OCI-LY1 (cell line): ENCODE results near the gene TRAPPC10.
"Not testable (repeated sequence)": the region's sequence is repeated elsewhere in the genome, so short reads cannot be mapped to it uniquely, and the experiment has no call there.

Source experiments
- H2AFZ ChIP-seq: fragments of 200-600 bp; sonication (generic), shearing (Covaris generic); 2 replicates; pipeline ENCODE4 v1.6.0; 2014; ENCODE audit warnings: antibody characterized with exemption, mild to moderate bottlenecking, low read length
- H3F3A ChIP-seq: fragments of 200-600 bp; sonication (generic), shearing (Covaris generic); 2 replicates; pipeline ENCODE4 v1.6.0; 2014; ENCODE audit warnings: mild to moderate bottlenecking, antibody characterized with exemption, low read length, moderate library complexity; ENCODE audit not compliant: insufficient read depth
- H3K27ac ChIP-seq: fragments of 200-600 bp; sonication (generic); 2 replicates; pipeline ENCODE4 v1.5.1; 2014; ENCODE audit warnings: low read length, mixed run types, mild to moderate bottlenecking, low read depth; ENCODE audit not compliant: poor library complexity, severe bottlenecking
- H3K27me3 ChIP-seq: fragments of 200-600 bp; sonication (generic); 2 replicates; pipeline ENCODE4 v1.6.0; 2014; ENCODE audit warnings: antibody characterized with exemption, mild to moderate bottlenecking, low read length, moderate library complexity; ENCODE audit not compliant: insufficient read depth
- H3K36me3 ChIP-seq: fragments of 200-600 bp; sonication (generic); 2 replicates; pipeline ENCODE4 v1.6.1; 2014; ENCODE audit warnings: mild to moderate bottlenecking, antibody characterized with exemption, low read length, moderate library complexity, mixed read lengths; ENCODE audit not compliant: insufficient read depth
- H3K4me1 ChIP-seq: fragments of 200-600 bp; sonication (generic); 2 replicates; pipeline ENCODE4 v1.5.1; 2014; ENCODE audit warnings: mild to moderate bottlenecking, low read length, moderate library complexity; ENCODE audit not compliant: insufficient read depth, severe bottlenecking
- H3K4me2 ChIP-seq: fragments of 200-600 bp; sonication (generic), shearing (Covaris generic); 2 replicates; pipeline ENCODE4 v1.6.1; 2014; ENCODE audit warnings: low read length
- H3K4me3 ChIP-seq: fragments of 200-600 bp; sonication (generic); 2 replicates; pipeline ENCODE4 v1.5.1; 2014; ENCODE audit warnings: low read length, low read depth, mild to moderate bottlenecking, mixed read lengths; ENCODE audit not compliant: poor library complexity, severe bottlenecking
- H3K79me2 ChIP-seq: fragments of 200-600 bp; shearing (Covaris generic); 2 replicates; pipeline ENCODE4 v1.6.1; 2016; ENCODE audit warnings: mixed run types, low read length, mixed read lengths; ENCODE audit not compliant: insufficient read depth
- H3K9ac ChIP-seq: fragments of 200-600 bp; sonication (generic), shearing (Covaris generic); 2 replicates; pipeline ENCODE4 v1.6.1; 2014; ENCODE audit warnings: mild to moderate bottlenecking, low read length, mixed read lengths
- H3K9me2 ChIP-seq: fragments of 200-600 bp; sonication (generic), shearing (Covaris generic); 2 replicates; pipeline ENCODE4 v1.6.1; 2014; ENCODE audit warnings: low read depth, mild to moderate bottlenecking, low read length, mixed read lengths
- H3K9me3 ChIP-seq: fragments of 200-600 bp; shearing (Covaris generic); 2 replicates; pipeline ENCODE4 v1.6.1; 2014; ENCODE audit warnings: low read length, mixed read lengths
- H4K20me1 ChIP-seq: fragments of 200-600 bp; sonication (generic), shearing (Covaris generic); 2 replicates; pipeline ENCODE4 v1.6.0; 2016; ENCODE audit warnings: mild to moderate bottlenecking, low read length; ENCODE audit not compliant: insufficient read depth
- EZH2 ChIP-seq: fragments of 200-600 bp; sonication (generic), shearing (Covaris generic); IDR thresholded peaks from 2 replicates; pipeline ENCODE4 v1.8.0; 2017; ENCODE audit warnings: borderline replicate concordance, mixed run types, mild to moderate bottlenecking, antibody characterized with exemption, low read length, moderate library complexity, mixed read lengths
- TF ChIP-seq, protein P1 (sequence below): fragments of 200-600 bp; sonication (generic), shearing (Covaris generic); IDR thresholded peaks from 2 replicates; pipeline ENCODE4 v1.5.1; 2017; ENCODE audit warnings: mild to moderate bottlenecking, antibody characterized with exemption, low read length, moderate library complexity, mixed read lengths

Gene TRAPPC10

DNA sequence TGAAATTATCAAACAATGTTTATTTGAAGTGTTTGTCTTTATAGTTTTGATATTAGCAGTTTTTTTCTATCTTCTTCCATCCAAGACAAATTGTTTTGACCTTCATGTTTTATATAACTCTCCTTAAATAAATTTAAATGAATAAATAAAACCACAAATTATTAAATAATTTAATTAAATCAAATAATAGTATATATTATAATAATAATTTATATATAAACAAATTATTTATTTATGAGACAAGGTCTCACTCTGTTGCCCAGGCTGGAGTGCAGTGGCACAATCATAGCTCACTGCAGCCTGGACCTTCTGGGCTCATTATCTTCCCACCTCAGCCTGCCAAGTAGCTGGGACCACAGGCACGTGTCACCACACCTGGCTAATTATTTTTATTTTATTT is 82.7 kb downstream of the TRAPPC10 start:
- H3K9ac ChIP-seq, result no peak overlapping the region
- no peak overlapping the region for H3K27ac ChIP-seq
- no peak overlapping the region for H2AFZ ChIP-seq
- no peaks in the 10 kb centered on the region for H4K20me1 ChIP-seq
- no peak overlapping the region for H3K4me3 ChIP-seq
- no peaks in the 10 kb centered on the region for H3K79me2 ChIP-seq
- H3K9me2 ChIP-seq, result no peaks in the 10 kb centered on the region
- peaks cover 8% of the 10 kb centered on the region for H3K4me1 ChIP-seq
- no peaks in the 10 kb centered on the region for H3K9me3 ChIP-seq
- no peak overlapping the region for H3K4me2 ChIP-seq
- H3F3A ChIP-seq, result no peaks in the 10 kb centered on the region
- H3K27me3 ChIP-seq, result no peaks in the 10 kb centered on the region
- peaks cover 35% of the 10 kb centered on the region for H3K36me3 ChIP-seq
- TF ChIP-seq, protein P1, sequence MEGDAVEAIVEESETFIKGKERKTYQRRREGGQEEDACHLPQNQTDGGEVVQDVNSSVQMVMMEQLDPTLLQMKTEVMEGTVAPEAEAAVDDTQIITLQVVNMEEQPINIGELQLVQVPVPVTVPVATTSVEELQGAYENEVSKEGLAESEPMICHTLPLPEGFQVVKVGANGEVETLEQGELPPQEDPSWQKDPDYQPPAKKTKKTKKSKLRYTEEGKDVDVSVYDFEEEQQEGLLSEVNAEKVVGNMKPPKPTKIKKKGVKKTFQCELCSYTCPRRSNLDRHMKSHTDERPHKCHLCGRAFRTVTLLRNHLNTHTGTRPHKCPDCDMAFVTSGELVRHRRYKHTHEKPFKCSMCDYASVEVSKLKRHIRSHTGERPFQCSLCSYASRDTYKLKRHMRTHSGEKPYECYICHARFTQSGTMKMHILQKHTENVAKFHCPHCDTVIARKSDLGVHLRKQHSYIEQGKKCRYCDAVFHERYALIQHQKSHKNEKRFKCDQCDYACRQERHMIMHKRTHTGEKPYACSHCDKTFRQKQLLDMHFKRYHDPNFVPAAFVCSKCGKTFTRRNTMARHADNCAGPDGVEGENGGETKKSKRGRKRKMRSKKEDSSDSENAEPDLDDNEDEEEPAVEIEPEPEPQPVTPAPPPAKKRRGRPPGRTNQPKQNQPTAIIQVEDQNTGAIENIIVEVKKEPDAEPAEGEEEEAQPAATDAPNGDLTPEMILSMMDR, result no peak
- TF ChIP-seq EZH2, result no peak

DNA sequence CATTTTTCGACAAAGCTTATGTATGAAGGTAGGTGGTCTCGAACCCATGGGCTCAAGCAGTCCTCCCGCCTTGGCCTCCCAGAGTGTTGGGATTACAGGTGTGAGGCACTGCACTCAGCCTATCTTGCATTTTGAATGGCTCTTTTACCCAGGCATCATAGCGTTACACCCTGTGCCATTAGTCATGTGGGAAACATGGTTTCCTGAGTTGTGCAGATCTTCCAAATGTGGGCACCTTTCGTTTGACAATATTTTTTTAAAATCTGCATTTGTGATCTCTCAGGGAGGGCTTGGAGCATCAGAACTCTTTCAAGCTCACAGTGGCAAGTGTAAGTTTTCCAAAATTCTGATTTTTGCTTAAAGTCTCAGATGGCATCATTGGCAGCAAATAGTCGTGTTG is 86.4 kb downstream of the TRAPPC10 start:
- H3K4me3 ChIP-seq, H3K79me2 ChIP-seq, H4K20me1 ChIP-seq, H3K9me2 ChIP-seq, H3K9me3 ChIP-seq, H3F3A ChIP-seq, H3K27ac ChIP-seq, H3K9ac ChIP-seq, H3K4me2 ChIP-seq, H3K27me3 ChIP-seq, H3K4me1 ChIP-seq, H2AFZ ChIP-seq: not testable (repeated sequence)
- H3K36me3 ChIP-seq, result peaks cover 11% of the 10 kb centered on the region

DNA sequence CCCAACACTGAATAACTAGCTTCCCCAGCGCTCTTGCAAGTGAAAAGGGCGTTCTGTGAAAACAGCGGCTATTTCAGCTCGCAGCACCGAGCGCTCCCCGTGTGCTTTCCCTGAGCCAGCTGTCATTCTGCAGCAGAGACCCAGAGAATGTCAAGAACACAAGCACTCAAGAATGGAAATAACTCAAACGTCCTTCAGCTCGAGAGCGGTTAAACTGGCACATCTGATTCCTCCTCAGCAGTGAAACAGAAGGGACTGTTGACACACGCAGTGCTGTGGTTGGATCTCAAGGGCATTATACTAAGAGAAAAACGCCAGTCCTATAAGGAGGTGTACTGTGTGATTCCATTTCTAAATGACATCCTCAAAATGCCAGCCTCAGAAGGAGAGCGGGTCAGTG is 86.9 kb downstream of the TRAPPC10 start:
- not testable (repeated sequence) for H3K4me3 ChIP-seq, H3F3A ChIP-seq, H3K9me2 ChIP-seq, H3K9ac ChIP-seq, H3K27ac ChIP-seq, H3K4me2 ChIP-seq, H3K79me2 ChIP-seq, H2AFZ ChIP-seq, H3K27me3 ChIP-seq, H3K4me1 ChIP-seq, H4K20me1 ChIP-seq, H3K36me3 ChIP-seq, H3K9me3 ChIP-seq

DNA sequence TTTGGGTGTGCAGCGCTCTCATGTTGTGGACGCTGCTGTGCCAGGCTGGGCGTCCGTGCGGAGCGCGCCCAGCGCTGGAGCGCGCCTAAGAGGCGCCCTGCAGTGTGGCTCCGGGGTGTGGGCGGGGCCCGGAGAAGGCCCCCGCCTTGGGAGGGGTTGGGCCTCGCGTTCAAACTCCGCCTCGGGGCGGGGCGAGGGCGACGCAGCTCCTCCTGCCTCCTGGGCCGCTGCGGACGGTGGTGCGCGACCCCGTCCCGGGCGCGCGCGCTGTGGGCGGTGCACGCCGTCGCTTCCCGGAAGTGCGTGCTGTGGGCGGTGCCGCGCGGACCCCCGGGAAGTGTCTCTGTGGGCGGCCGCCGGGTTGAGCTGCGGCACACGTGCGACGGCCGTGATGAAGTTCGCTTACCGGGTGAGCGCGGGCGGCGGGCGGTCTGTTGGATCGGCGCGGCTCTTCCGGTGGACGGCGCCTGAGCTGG is 95.0 kb downstream of the TRAPPC10 start, which contains the start of gene PWP2:
PWP2 (plus strand) TSS at position 374 of the 476 bp plus-strand sequence; CDS start at position 392, 18 bp downstream.
- H4K20me1 ChIP-seq, H3K36me3 ChIP-seq, H3F3A ChIP-seq, H3K9ac ChIP-seq, H3K9me3 ChIP-seq, H2AFZ ChIP-seq, H3K4me1 ChIP-seq, H3K9me2 ChIP-seq, H3K27me3 ChIP-seq, H3K4me2 ChIP-seq, H3K27ac ChIP-seq, H3K79me2 ChIP-seq: not testable (repeated sequence)
- peak within 1 kb of the TSS; percentile 46 for H3K4me3 ChIP-seq

DNA sequence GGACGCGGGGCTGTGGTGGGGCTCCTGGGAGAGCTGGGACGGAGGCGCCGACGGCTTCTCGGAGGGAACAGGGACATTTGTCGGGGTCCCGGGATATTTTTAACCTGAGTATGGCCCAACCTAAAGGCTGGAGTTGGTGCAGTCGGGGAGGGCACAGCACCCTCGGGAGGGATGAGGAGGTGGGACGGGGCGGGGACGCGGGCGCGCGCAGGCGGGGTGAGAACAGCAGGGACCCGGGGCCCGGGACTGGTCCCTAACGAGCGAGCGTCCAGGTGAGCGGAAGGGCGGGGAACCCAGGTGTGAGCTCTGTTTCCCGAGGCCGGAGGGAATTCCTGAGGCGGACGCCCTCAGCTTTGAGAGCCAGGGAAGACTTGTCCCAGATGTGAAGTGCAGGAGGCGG is 95.5 kb downstream of the TRAPPC10 start:
- not testable (repeated sequence) for H3K9me3 ChIP-seq, H3K4me2 ChIP-seq, H3K27me3 ChIP-seq, H3K9me2 ChIP-seq, H3K4me1 ChIP-seq, H4K20me1 ChIP-seq, H3K9ac ChIP-seq, H3F3A ChIP-seq, H2AFZ ChIP-seq, H3K36me3 ChIP-seq, H3K27ac ChIP-seq, H3K79me2 ChIP-seq
- peak overlapping the region; percentile 46 for H3K4me3 ChIP-seq

DNA sequence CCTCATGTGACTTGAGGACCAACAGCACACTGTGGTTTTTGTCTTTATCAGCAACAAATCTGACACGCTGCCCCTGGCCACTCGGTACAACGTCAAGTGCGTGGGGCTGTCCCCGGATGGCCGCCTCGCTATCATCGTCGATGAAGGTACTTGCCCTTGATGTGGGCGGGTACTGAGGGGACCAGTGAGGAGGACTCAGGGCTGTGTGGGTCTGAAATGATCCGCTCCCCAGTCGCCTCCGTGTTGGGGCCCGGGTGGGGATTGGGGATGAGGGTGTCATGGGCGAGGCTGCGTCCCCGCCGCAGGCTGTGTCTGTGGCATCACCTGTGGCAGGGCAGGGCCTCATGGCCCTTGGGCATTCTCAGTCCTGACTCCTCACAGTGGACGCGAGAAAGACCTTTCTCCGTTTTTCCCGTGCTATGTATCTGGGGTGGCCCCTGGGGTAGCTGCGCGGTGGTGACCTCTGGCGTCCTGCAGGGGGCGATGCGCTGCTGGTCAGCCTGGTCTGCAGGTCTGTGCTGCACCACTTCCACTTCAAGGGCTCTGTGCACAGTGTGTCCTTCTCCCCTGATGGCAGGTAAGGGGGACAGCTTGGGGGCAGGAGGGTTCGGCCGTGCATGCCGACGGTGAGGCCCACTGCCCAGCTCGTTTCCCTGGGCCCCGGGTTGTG is 101.7 kb downstream of the TRAPPC10 start:
- H3K9me3 ChIP-seq, H3K4me2 ChIP-seq, H3F3A ChIP-seq, H3K9me2 ChIP-seq, H3K9ac ChIP-seq, H3K4me3 ChIP-seq, H3K27me3 ChIP-seq, H3K27ac ChIP-seq, H3K79me2 ChIP-seq, H3K36me3 ChIP-seq, H4K20me1 ChIP-seq, H2AFZ ChIP-seq, H3K4me1 ChIP-seq: not testable (repeated sequence)

DNA sequence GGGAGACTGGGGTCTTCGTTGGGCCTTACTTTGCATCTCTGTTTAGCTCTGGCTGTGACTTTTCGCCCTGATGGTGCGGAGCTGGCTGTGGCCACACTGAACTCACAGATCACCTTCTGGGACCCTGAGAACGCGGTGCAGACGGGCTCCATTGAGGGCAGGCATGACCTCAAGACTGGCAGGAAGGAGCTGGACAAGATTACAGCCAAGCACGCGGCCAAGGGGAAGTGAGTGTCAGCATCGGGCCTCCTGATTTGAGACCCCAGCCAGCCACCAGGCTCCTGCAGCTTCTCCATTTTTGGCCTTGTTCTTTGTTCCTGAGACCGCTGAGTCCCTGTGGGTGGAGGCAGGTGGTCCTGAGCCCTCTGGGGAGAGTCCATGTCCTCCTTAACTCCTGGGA is 110.0 kb downstream of the TRAPPC10 start:
- H3K36me3 ChIP-seq, H3K9ac ChIP-seq, H3K27ac ChIP-seq, H3K27me3 ChIP-seq, H3K9me3 ChIP-seq, H3K4me1 ChIP-seq, H3F3A ChIP-seq, H2AFZ ChIP-seq, H3K4me3 ChIP-seq, H4K20me1 ChIP-seq, H3K4me2 ChIP-seq, H3K9me2 ChIP-seq, H3K79me2 ChIP-seq: not testable (repeated sequence)
